ENCODE data around the gene CAPN5.

Gene CAPN5

GRCh38 chr11:77112641-77113381, 46.0 kb downstream of the CAPN5 start:
- no peak overlapping the region for H3K27ac ChIP-seq (ENCODE audit: low read depth in 2 of 2, low read length in 2 of 2)
- no peak overlapping the region for H3K4me3 ChIP-seq (ENCODE audit: low read length in 2 of 2)
- H3K9me3 ChIP-seq (ENCODE audit: control insufficient read depth in 2 of 2, low read length in 2 of 2): no peaks in the 10 kb centered on the region
- peak overlapping the region in 1 of 2 donors; percentile 0 for H3K9ac ChIP-seq (ENCODE audit: low read depth in 1 of 2, low read length in 2 of 2)
- peaks cover 18 to 45% of the 10 kb centered on the region in 2 donors for H3K4me1 ChIP-seq (ENCODE audit: control insufficient read depth in 2 of 2, insufficient read depth in 2 of 2, low read length in 2 of 2)
- no peaks in the 10 kb centered on the region for H3K27me3 ChIP-seq (ENCODE audit: control insufficient read depth in 2 of 2, insufficient read depth in 2 of 2, low read length in 2 of 2)
- H3K36me3 ChIP-seq (ENCODE audit: control insufficient read depth in 2 of 2, insufficient read depth in 2 of 2, low read length in 2 of 2): peaks cover 42 to 46% of the 10 kb centered on the region in 2 donors

GRCh38 chr11:77113382-77114088, 46.8 kb downstream of the CAPN5 start:
- Histone ChIP-seq H3K4me3 (ENCODE audit: low read length in 2 of 2) (no peak overlapping the region), H3K9ac (ENCODE audit: low read depth in 1 of 2, low read length in 2 of 2) (no peak overlapping the region), H3K36me3 (ENCODE audit: control insufficient read depth in 2 of 2, insufficient read depth in 2 of 2, low read length in 2 of 2) (peaks cover 49 to 53% of the 10 kb centered on the region in 2 donors)

GRCh38 chr11:77114089-77114463, 47.3 kb downstream of the CAPN5 start:
- Histone ChIP-seq H3K9ac (ENCODE audit: low read depth in 1 of 2, low read length in 2 of 2) (no peak overlapping the region), H3K9me3 (ENCODE audit: control insufficient read depth in 2 of 2, low read length in 2 of 2) (no peaks in the 10 kb centered on the region), H3K27me3 (ENCODE audit: control insufficient read depth in 2 of 2, insufficient read depth in 2 of 2, low read length in 2 of 2) (no peaks in the 10 kb centered on the region), H3K4me3 (ENCODE audit: low read length in 2 of 2) (no peak overlapping the region), H3K27ac (ENCODE audit: low read depth in 2 of 2, low read length in 2 of 2) (no peak overlapping the region), H3K36me3 (ENCODE audit: control insufficient read depth in 2 of 2, insufficient read depth in 2 of 2, low read length in 2 of 2) (peaks cover 54 to 58% of the 10 kb centered on the region in 2 donors), H3K4me1 (ENCODE audit: control insufficient read depth in 2 of 2, insufficient read depth in 2 of 2, low read length in 2 of 2) (peaks cover 12 to 34% of the 10 kb centered on the region in 2 donors)

More at GRCh38 chr11:77113382-77114088, 46.8 kb downstream of the CAPN5 start:
- H3K27ac ChIP-seq (ENCODE audit: low read depth in 2 of 2, low read length in 2 of 2): no peak overlapping the region
- H3K9me3 ChIP-seq (ENCODE audit: control insufficient read depth in 2 of 2, low read length in 2 of 2): no peaks in the 10 kb centered on the region
- H3K4me1 ChIP-seq (ENCODE audit: control insufficient read depth in 2 of 2, insufficient read depth in 2 of 2, low read length in 2 of 2): peaks cover 12 to 38% of the 10 kb centered on the region in 2 donors
- no peaks in the 10 kb centered on the region for H3K27me3 ChIP-seq (ENCODE audit: control insufficient read depth in 2 of 2, insufficient read depth in 2 of 2, low read length in 2 of 2)

GRCh38 chr11:77115181-77115611, 48.4 kb downstream of the CAPN5 start:
- Histone ChIP-seq H3K9ac (ENCODE audit: low read depth in 1 of 2, low read length in 2 of 2) (no peak overlapping the region), H3K27ac (ENCODE audit: low read depth in 2 of 2, low read length in 2 of 2) (no peak overlapping the region), H3K27me3 (ENCODE audit: control insufficient read depth in 2 of 2, insufficient read depth in 2 of 2, low read length in 2 of 2) (no peaks in the 10 kb centered on the region), H3K36me3 (ENCODE audit: control insufficient read depth in 2 of 2, insufficient read depth in 2 of 2, low read length in 2 of 2) (peaks cover 65 to 68% of the 10 kb centered on the region in 2 donors), H3K4me3 (ENCODE audit: low read length in 2 of 2) (no peak overlapping the region), H3K9me3 (ENCODE audit: control insufficient read depth in 2 of 2, low read length in 2 of 2) (no peaks in the 10 kb centered on the region), H3K4me1 (ENCODE audit: control insufficient read depth in 2 of 2, insufficient read depth in 2 of 2, low read length in 2 of 2) (peaks cover 5 to 26% of the 10 kb centered on the region in 2 donors)

- Histone ChIP-seq H3K9ac (ENCODE audit: low read depth in 1 of 2, low read length in 2 of 2) (no peak overlapping the region), H3K4me3 (ENCODE audit: low read length in 2 of 2) (no peak overlapping the region), H3K9me3 (ENCODE audit: control insufficient read depth in 2 of 2, low read length in 2 of 2) (no peaks in the 10 kb centered on the region), H3K27ac (ENCODE audit: low read depth in 2 of 2, low read length in 2 of 2) (no peak overlapping the region), H3K27me3 (ENCODE audit: control insufficient read depth in 2 of 2, insufficient read depth in 2 of 2, low read length in 2 of 2) (no peaks in the 10 kb centered on the region), H3K36me3 (ENCODE audit: control insufficient read depth in 2 of 2, insufficient read depth in 2 of 2, low read length in 2 of 2) (peaks cover 73 to 76% of the 10 kb centered on the region in 2 donors), H3K4me1 (ENCODE audit: control insufficient read depth in 2 of 2, insufficient read depth in 2 of 2, low read length in 2 of 2) (peaks cover 5 to 18% of the 10 kb centered on the region in 2 donors)
Measured at GRCh38 chr11:77115956-77116355, 49.2 kb downstream of the CAPN5 start.

GRCh38 chr11:77117492-77117891, 50.7 kb downstream of the CAPN5 start:
- H3K9ac ChIP-seq (ENCODE audit: low read depth in 1 of 2, low read length in 2 of 2): no peak overlapping the region
- no peaks in the 10 kb centered on the region for H3K27me3 ChIP-seq (ENCODE audit: control insufficient read depth in 2 of 2, insufficient read depth in 2 of 2, low read length in 2 of 2)
- peaks cover 84 to 88% of the 10 kb centered on the region in 2 donors for H3K36me3 ChIP-seq (ENCODE audit: control insufficient read depth in 2 of 2, insufficient read depth in 2 of 2, low read length in 2 of 2)
- H3K4me3 ChIP-seq (ENCODE audit: low read length in 2 of 2): no peak overlapping the region
- H3K9me3 ChIP-seq (ENCODE audit: control insufficient read depth in 2 of 2, low read length in 2 of 2): no peaks in the 10 kb centered on the region
- no peak overlapping the region for H3K27ac ChIP-seq (ENCODE audit: low read depth in 2 of 2, low read length in 2 of 2)
- H3K4me1 ChIP-seq (ENCODE audit: control insufficient read depth in 2 of 2, insufficient read depth in 2 of 2, low read length in 2 of 2): peaks cover 5 to 8% of the 10 kb centered on the region in 2 donors

- H3K9me3 ChIP-seq (ENCODE audit: control insufficient read depth in 2 of 2, low read length in 2 of 2): no peaks in the 10 kb centered on the region
- no peak overlapping the region for H3K27ac ChIP-seq (ENCODE audit: low read depth in 2 of 2, low read length in 2 of 2)
- H3K9ac ChIP-seq (ENCODE audit: low read depth in 1 of 2, low read length in 2 of 2): no peak overlapping the region
- H3K4me1 ChIP-seq (ENCODE audit: control insufficient read depth in 2 of 2, insufficient read depth in 2 of 2, low read length in 2 of 2): peaks cover 2% of the 10 kb centered on the region in 2 donors
- no peaks in the 10 kb centered on the region for H3K27me3 ChIP-seq (ENCODE audit: control insufficient read depth in 2 of 2, insufficient read depth in 2 of 2, low read length in 2 of 2)
- no peak overlapping the region for H3K4me3 ChIP-seq (ENCODE audit: low read length in 2 of 2)
- peaks cover 83 to 88% of the 10 kb centered on the region in 2 donors for H3K36me3 ChIP-seq (ENCODE audit: control insufficient read depth in 2 of 2, insufficient read depth in 2 of 2, low read length in 2 of 2)
Measured at GRCh38 chr11:77118086-77118485, 51.3 kb downstream of the CAPN5 start.

GRCh38 chr11:77118971-77119370, 52.2 kb downstream of the CAPN5 start:
- Histone ChIP-seq H3K4me3 (ENCODE audit: low read length in 2 of 2) (no peak overlapping the region), H3K9ac (ENCODE audit: low read depth in 1 of 2, low read length in 2 of 2) (no peak overlapping the region), H3K9me3 (ENCODE audit: control insufficient read depth in 2 of 2, low read length in 2 of 2) (no peaks in the 10 kb centered on the region), H3K27ac (ENCODE audit: low read depth in 2 of 2, low read length in 2 of 2) (no peak overlapping the region), H3K4me1 (ENCODE audit: control insufficient read depth in 2 of 2, insufficient read depth in 2 of 2, low read length in 2 of 2) (no peaks in the 10 kb centered on the region), H3K27me3 (ENCODE audit: control insufficient read depth in 2 of 2, insufficient read depth in 2 of 2, low read length in 2 of 2) (no peaks in the 10 kb centered on the region), H3K36me3 (ENCODE audit: control insufficient read depth in 2 of 2, insufficient read depth in 2 of 2, low read length in 2 of 2) (peaks cover 88 to 93% of the 10 kb centered on the region in 2 donors)

- Histone ChIP-seq H3K4me1 (ENCODE audit: control insufficient read depth in 2 of 2, insufficient read depth in 2 of 2, low read length in 2 of 2) (no peaks in the 10 kb centered on the region), H3K27me3 (ENCODE audit: control insufficient read depth in 2 of 2, insufficient read depth in 2 of 2, low read length in 2 of 2) (no peaks in the 10 kb centered on the region), H3K36me3 (ENCODE audit: control insufficient read depth in 2 of 2, insufficient read depth in 2 of 2, low read length in 2 of 2) (peaks cover 88 to 90% of the 10 kb centered on the region in 2 donors)
Measured at GRCh38 chr11:77119531-77119936, 52.8 kb downstream of the CAPN5 start.

GRCh38 chr11:77120571-77120970, 53.8 kb downstream of the CAPN5 start:
- Histone ChIP-seq H3K9ac (ENCODE audit: low read depth in 1 of 2, low read length in 2 of 2) (no peak overlapping the region), H3K4me1 (ENCODE audit: control insufficient read depth in 2 of 2, insufficient read depth in 2 of 2, low read length in 2 of 2) (no peaks in the 10 kb centered on the region), H3K9me3 (ENCODE audit: control insufficient read depth in 2 of 2, low read length in 2 of 2) (no peaks in the 10 kb centered on the region), H3K27me3 (ENCODE audit: control insufficient read depth in 2 of 2, insufficient read depth in 2 of 2, low read length in 2 of 2) (no peaks in the 10 kb centered on the region), H3K27ac (ENCODE audit: low read depth in 2 of 2, low read length in 2 of 2) (no peak overlapping the region), H3K36me3 (ENCODE audit: control insufficient read depth in 2 of 2, insufficient read depth in 2 of 2, low read length in 2 of 2) (peaks cover 80 to 86% of the 10 kb centered on the region in 2 donors), H3K4me3 (ENCODE audit: low read length in 2 of 2) (no peak overlapping the region)

More at GRCh38 chr11:77119531-77119936, 52.8 kb downstream of the CAPN5 start:
- Histone ChIP-seq H3K9ac (ENCODE audit: low read depth in 1 of 2, low read length in 2 of 2) (no peak overlapping the region), H3K27ac (ENCODE audit: low read depth in 2 of 2, low read length in 2 of 2) (no peak overlapping the region), H3K4me3 (ENCODE audit: low read length in 2 of 2) (no peak overlapping the region), H3K9me3 (ENCODE audit: control insufficient read depth in 2 of 2, low read length in 2 of 2) (no peaks in the 10 kb centered on the region)
